Cortex of kidney (tissue), 1 donor: ENCODE data around the gene TMTC1.
"Not testable (repeated sequence)": the region's sequence is repeated elsewhere in the genome, so short reads cannot be mapped to it uniquely, and the experiment has no call there.

Experiments
- DNase-seq: peaks from one replicate; lab custom pipeline; 2025; lab: John Stamatoyannopoulos, UW

TMTC1 gene

GRCh38 chr12:29672580-29672979 is 111.2 kb downstream of the TMTC1 start:
- no peak for DNase-seq

- DNase-seq = no peak
Observed at GRCh38 chr12:29671742-29672141, 112.0 kb downstream of the TMTC1 start.

- DNase-seq = no peak
Observed at GRCh38 chr12:29667011-29667410, 116.7 kb downstream of the TMTC1 start.

- DNase-seq = no peak
Observed at GRCh38 chr12:29665107-29665506, 118.6 kb downstream of the TMTC1 start.

- DNase-seq = no peak
Observed at GRCh38 chr12:29662734-29663323, 120.9 kb downstream of the TMTC1 start.

- DNase-seq = no peak
Observed at GRCh38 chr12:29660847-29661246, 122.9 kb downstream of the TMTC1 start.

GRCh38 chr12:29656762-29657538 is 126.8 kb downstream of the TMTC1 start:
- DNase-seq = no peak

- no peak for DNase-seq
Observed at GRCh38 chr12:29655861-29656260, 127.9 kb downstream of the TMTC1 start.

GRCh38 chr12:29653286-29653685 is 130.5 kb downstream of the TMTC1 start:
- DNase-seq = no peak

- no peak for DNase-seq
Observed at GRCh38 chr12:29650371-29650770, 133.4 kb downstream of the TMTC1 start.

GRCh38 chr12:29649722-29650121 is 134.0 kb downstream of the TMTC1 start:
- DNase-seq = no peak

- no peak for DNase-seq
Observed at GRCh38 chr12:29644536-29645162, 139.1 kb downstream of the TMTC1 start.

- DNase-seq = no peak
Observed at GRCh38 chr12:29640589-29641345, 143.0 kb downstream of the TMTC1 start.

- no peak for DNase-seq
Observed at GRCh38 chr12:29639893-29640495, 143.7 kb downstream of the TMTC1 start.

GRCh38 chr12:29638528-29638927 is 145.2 kb downstream of the TMTC1 start:
- no peak for DNase-seq

- no peak for DNase-seq
Observed at GRCh38 chr12:29634057-29634456, 149.7 kb downstream of the TMTC1 start.

- DNase-seq = not testable (repeated sequence)
Observed at GRCh38 chr12:29630164-29630563, 153.6 kb downstream of the TMTC1 start.

GRCh38 chr12:29627221-29627620 is 156.5 kb downstream of the TMTC1 start:
- no peak for DNase-seq

- DNase-seq = no peak
Observed at GRCh38 chr12:29625359-29625953, 158.3 kb downstream of the TMTC1 start.

GRCh38 chr12:29622251-29622650 is 161.5 kb downstream of the TMTC1 start:
- no peak for DNase-seq

- DNase-seq = no peak
Observed at GRCh38 chr12:29620030-29620429, 163.7 kb downstream of the TMTC1 start.

- no peak for DNase-seq
Observed at GRCh38 chr12:29617407-29617803, 166.3 kb downstream of the TMTC1 start.
